ENCODE results near the gene ITPRID2.

DNA sequence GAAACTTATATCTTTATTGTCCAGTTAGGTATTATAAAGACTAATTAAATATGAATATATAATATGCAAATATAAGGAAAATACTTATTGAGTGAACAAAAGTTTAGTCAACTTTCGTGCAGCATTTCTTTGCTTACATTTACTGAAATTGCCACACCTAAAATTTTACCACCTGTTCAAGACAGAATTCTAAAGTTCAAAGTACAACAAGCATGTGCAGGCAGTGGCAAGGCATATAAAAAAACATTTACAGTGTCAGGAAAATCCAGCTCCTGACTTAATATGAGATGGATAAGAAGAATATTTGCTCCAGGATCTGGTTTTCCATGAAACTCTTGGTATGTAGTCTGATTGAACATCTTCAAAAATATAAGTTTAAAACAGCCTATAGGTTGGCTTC lies 4.8 kb downstream of the ITPRID2 start:
- no peak for TF ChIP-seq SIN3A (IDR thresholded peaks at IDR 0.05; ENCODE audit: borderline replicate concordance, insufficient read depth, low read length)
- TF ChIP-seq POLR2AphosphoS5 (IDR thresholded peaks at IDR 0.05; ENCODE audit: low read depth, low read length): no peak
- TF ChIP-seq, protein P1, sequence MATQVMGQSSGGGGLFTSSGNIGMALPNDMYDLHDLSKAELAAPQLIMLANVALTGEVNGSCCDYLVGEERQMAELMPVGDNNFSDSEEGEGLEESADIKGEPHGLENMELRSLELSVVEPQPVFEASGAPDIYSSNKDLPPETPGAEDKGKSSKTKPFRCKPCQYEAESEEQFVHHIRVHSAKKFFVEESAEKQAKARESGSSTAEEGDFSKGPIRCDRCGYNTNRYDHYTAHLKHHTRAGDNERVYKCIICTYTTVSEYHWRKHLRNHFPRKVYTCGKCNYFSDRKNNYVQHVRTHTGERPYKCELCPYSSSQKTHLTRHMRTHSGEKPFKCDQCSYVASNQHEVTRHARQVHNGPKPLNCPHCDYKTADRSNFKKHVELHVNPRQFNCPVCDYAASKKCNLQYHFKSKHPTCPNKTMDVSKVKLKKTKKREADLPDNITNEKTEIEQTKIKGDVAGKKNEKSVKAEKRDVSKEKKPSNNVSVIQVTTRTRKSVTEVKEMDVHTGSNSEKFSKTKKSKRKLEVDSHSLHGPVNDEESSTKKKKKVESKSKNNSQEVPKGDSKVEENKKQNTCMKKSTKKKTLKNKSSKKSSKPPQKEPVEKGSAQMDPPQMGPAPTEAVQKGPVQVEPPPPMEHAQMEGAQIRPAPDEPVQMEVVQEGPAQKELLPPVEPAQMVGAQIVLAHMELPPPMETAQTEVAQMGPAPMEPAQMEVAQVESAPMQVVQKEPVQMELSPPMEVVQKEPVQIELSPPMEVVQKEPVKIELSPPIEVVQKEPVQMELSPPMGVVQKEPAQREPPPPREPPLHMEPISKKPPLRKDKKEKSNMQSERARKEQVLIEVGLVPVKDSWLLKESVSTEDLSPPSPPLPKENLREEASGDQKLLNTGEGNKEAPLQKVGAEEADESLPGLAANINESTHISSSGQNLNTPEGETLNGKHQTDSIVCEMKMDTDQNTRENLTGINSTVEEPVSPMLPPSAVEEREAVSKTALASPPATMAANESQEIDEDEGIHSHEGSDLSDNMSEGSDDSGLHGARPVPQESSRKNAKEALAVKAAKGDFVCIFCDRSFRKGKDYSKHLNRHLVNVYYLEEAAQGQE (IDR thresholded peaks at IDR 0.05; ENCODE audit: insufficient read depth in 1 of 2, low read depth in 2 of 2, low read length in 2 of 2): no peak
- no peak for TF ChIP-seq TAF1 (IDR thresholded peaks at IDR 0.05; ENCODE audit: borderline replicate concordance, insufficient read depth, low read length)
- no peak for TF ChIP-seq FOXP2 (optimal IDR thresholded peaks at IDR 0.05; ENCODE audit: borderline replicate concordance, extremely low read depth, extremely low read length, insufficient read depth)

All from PFSK-1 (cell line).